HG03521 (cell line): ENCODE measurements around the gene ATP5ME.
"Not testable (repeated sequence)": the region's sequence is repeated elsewhere in the genome, so short reads cannot be mapped to it uniquely, and the experiment has no call there.

Experiments used
- ATAC-seq: cut with Tn5 transposase; IDR thresholded peaks from one replicate; pipeline ENCODE4 v1.9.1; 2021; ENCODE audit warnings: mild to moderate bottlenecking, moderate library complexity; ENCODE audit not compliant: unreplicated experiment

Gene ATP5ME, protein sequence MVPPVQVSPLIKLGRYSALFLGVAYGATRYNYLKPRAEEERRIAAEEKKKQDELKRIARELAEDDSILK

DNA sequence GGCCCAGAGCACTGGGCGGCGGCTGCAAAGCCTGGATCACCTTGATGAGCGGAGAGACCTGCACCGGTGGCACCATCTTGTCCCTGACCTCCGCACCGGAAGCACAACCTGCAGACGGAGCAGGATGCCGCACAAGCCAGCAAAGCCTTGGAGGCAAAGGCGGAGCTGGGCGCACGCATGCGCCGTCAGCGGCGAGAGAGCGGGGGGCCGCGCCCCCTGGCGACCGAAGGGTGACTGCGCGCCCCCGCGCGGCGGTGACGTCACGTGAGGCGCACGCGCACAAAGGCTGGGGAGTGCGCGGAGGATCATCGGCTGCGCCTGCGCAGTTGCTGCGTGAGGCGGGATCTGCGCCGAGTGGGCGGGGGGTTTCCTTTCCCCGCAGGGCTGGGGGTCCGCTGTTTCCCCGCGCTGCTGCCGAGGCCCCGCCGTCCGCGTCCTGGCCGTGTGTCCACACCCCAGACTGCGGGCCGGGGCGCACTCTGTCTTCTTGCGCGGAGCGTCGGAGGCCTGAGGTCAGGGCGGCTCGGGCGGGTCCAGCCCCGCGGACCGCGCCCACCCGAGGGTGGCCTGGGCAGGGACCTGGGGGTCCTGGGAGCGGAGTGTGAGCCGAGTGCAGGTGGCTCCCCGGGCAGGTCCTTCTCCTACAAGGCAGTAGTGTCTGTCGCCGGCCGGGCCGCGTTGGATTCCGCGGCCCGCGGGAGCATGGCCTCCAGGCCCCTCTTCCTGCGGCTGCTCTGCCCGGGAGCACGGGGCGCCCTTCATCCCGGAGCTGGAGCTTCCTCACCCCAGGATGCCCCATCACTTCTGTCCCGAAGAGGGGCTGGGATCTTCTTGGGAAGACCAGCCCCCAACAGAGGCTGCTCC, at the start of gene ATP5ME, which contains the start of gene MYL5:
Gene ATP5ME, minus strand, starts transcription at position 105 of the 864 bp plus-strand sequence. Its CDS starts 29 bp downstream, at position 76.
Gene MYL5, plus strand, starts transcription at position 371 of the 864 bp plus-strand sequence. CDS start 3,485 bp downstream, outside the sequence.
- peak; percentile 74 for ATAC-seq

DNA sequence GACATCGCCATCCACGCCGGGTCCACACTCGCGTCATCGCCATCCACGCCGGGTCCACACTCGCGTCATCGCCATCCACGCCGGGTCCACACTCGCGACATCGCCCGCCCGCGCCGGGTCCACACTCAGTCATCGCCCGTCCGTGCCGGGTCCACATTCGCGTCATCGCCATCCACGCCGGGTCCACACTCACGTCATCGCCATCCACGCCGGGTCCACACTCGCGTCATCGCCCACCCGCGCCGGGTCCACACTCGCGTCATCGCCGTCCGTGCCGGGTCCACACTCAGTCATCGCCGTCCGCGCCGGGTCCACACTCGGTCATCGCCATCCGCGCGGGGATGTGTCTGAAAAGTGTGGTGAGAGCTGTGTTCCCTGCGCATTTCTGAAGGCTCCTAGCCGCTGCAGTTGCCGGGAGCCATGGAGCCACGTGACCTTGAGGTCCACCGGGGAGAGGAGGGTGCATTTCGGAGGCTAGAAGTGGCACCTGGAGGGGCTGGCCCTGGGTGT, 48.8 kb upstream of the ATP5ME start:
- ATAC-seq: no peak

DNA sequence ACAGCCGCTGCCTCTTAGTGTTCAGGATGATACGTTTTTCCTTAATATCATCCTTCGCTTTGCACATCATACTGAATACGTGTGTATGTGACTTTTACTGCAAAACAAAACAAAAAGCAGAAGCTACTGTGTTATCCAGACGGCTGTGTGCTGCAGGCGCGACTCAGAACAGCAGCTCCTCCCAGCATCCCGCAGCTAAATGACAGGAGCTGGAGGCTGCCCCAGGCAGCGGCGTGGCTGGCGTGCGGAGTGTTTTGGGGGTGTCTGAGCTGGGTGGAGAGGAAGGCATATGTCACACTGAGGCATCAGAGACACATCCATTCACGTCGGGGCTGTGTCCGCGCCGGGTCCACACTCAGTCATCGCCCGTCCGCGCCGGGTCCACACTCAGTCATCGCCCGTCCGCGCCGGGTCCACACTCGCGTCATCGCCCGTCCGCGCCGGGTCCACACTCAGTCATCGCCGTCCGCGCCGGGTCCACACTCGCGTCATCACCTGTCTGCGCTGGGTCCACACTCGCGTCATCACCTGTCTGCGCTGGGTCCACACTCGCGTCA, 48.2 kb upstream of the ATP5ME start:
- no peak for ATAC-seq

DNA sequence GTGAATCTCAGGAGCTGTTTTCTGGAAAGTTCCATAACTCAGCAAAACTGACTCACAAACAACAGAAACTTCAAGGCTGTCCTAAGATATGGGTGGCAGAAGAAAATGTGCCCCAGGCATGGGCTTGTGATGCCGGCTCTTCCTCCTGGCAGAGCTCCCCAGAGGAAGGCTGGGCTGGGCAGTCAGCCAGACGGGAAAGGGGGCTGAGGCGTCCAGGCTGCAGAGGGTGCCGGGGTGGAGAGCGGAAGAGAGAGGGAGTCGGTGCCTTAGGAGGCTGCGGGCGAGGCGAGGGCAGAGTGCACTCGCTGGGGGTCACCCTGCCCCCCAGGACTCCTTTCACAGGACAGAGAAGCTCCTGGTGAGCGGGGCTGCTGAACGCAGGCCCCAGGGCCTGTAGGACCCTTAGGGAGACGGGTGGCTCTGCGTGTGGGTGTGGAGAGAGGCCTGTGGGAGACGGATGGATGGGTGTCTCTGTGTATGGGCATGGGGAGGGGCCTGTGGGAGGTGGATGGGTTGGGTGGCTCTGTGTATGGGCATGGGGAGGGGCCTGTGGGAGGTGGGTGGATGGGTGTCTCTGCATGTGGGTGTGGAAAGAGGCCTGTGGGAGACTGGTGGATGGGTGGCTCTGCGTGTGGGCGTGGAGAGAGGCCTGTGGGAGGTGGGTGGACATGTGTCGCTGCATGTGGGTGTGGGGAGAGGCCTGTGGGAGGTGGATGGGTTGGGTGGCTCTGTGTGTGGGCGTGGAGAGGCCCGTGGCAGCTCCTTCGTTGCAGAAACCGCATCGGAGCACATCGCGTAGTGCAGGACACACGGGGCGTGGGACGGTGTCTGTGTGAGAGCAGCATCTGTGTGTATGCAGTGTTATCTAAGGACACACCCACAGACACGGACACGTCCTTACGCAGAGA, 47.4 kb upstream of the ATP5ME start:
- no peak for ATAC-seq

DNA sequence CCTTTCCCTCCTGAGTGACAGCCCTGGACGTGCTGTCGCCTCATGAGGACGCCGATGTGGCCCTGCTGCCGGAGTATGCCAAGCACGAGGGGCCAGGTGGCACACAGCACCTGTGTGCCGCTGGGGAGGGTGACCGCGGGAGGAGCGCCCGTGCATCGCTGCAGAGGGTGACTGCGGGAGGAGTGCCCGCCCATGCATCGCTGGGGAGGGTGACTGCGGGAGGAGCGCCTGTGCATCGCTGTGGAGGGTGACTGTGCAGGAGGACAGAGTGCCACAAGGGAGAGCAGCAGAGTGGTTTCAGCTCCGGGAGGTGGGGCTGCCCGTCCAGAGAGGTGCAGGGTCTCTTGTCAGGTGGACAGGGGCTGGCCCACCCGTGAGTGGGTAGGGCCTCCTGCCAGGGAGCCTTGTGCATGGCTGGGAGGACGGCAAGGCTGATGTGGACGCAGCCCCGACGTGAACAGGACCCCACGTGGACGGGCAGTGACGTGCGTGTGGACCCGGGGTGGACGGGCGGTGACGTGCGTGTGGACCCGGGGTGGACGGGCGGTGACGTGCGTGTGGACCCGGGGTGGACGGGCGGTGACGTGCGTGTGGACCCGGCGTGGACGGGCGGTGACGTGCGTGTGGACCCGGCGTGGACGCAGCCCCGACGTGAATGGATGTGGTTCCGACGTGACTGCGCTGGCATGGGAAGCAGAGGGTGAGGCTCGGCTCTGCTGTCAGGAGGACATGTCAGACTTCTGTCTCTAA, 46.2 kb upstream of the ATP5ME start:
- no peak for ATAC-seq

DNA sequence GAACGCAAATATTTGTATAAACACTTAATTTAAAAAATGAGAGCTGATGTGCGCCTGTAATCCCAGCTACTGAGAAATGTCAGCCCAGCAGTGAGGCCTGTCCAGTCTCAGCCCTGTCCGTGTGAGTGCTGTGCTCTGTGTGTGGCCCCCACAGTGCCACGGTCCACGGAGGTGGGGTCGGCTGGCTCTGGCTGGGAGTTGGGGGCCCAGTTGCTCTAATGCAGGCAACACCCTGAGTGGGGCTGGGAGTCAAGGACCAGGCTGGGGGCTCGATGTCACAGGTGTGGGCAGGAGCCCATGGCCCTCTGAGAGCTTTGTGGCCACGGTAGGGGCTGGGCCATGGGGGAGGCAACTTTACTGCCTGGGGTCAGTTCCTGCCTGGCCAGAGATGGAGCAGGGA, 44.4 kb upstream of the ATP5ME start:
- no peak for ATAC-seq

DNA sequence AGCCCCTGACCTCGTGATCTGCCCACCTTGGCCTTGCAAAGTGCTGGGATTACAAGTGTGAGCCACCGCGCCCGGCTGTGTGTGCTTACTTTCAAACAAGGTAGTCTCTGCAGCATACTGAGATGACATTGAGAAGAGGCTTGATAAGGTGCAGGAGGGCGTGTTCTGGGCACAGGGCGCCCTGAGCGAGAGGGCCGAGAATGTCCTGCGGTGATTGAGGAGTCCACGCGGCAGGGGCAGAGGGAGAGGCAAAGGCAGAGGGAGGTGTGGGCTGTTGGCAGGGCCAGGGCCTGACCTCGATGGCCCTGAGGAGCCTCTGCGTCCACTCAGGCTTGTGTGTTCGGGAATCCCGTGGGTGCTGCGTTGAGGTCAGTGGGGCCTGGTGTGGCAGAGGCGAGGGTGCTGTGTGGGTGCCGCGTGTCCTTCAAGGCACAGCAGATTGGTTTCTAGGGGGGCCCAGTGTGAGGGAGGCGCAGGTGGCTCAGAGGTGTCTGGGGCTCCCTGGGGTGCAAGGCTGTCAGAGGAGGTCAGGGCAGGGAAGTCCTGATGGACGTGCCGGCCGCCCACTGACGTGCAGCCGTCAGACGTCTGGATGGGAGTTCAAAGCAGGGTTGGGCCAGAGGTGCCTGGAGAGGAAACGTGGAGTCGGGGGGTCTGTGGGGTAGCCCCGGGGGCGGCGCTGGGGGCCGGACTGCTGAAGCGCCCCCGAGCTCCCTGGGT, 43.7 kb upstream of the ATP5ME start:
- no peak for ATAC-seq

DNA sequence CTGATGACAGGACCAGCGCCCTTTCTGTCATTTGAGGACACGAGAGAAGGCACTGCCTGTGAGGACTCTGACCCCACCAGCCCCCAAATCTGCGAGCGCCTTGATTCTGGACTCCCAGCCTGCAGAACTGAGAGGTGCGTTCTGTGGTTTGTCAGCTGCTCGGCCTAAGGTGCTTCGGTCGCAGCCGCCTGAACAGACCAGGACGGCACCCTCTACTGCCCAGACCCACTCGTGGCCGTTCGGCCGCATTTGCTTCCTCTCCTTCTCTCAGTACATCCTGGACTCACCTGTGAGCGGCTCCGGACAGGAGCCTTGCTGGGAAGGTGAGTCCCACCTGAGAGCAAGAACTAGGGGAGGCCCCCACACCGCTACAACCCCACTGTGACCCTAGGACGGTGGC, 40.0 kb upstream of the ATP5ME start:
- ATAC-seq: no peak

DNA sequence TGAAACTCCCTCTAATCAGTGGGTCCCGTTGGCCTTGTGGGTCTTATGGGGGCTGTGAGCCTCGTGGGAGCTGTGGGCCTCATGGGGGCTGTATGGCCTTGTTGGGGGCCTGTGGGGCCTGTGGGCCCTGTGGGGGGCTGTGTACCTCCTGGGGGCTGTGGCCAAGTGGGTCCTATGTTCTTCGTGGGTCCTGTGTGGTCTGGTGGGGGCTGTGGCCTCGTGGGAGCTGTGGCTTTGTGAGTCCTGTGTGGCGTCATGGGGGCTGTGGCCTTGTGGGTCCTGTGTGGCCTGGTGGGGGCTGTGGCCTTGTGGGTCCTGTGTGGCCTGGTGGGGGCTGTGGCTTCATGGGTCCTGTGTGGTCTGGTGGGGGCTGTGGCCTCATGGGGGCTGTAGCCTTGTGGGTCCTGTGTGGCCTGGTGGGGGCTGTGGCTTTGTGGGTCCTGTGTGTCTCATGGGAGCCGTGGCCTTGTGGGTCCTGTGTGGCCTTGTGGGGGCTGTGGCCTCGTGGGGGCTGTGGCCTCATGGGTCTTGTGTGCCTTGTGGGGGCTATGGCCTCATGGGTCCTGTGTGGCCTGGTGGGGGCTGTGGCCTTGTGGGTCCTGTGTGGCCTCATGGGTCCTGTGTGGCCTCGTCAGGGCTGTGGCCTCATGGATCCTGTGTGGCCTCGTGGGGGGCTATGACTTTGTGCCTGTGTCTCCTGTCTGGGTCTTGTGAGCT, 39.0 kb upstream of the ATP5ME start:
- ATAC-seq: no peak

DNA sequence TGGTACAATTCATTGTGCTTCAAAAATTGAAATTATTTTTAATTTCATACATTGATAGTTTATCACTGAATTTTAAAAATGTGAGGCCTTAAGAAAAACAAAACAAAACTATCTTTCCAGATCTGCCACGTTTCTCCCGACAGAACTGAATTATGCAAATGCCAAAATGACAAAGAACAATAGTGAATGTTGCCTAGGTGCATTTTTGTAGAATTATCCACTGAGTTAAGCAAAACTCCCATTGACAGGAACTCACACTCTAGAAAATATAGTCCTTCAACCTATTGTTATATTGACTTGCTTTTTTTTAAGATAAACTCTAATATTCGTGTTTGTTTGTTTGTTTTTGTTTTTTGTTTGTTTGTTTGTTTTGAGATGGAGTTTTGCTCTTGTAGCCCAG, 38.0 kb upstream of the ATP5ME start:
- no peak for ATAC-seq

DNA sequence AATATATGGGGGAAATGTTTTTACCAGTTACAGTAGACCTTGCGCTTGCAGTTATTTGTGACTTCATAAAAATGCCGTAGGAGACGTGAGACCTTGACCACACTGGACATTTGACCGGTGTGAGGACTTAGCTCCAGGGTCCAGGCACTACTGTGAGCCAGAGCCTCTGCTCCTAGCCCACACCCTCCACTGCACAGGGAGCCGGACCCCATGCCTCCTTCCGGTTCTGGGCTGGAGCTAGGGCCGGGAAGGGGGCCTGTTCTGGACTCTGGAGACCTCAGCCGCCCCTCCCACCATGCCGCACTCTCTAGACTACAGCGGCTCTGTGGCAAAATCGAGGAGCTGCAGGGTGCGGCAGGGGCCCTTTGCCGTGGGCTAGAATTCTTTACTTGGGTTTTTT, 36.8 kb upstream of the ATP5ME start:
- ATAC-seq: no peak

DNA sequence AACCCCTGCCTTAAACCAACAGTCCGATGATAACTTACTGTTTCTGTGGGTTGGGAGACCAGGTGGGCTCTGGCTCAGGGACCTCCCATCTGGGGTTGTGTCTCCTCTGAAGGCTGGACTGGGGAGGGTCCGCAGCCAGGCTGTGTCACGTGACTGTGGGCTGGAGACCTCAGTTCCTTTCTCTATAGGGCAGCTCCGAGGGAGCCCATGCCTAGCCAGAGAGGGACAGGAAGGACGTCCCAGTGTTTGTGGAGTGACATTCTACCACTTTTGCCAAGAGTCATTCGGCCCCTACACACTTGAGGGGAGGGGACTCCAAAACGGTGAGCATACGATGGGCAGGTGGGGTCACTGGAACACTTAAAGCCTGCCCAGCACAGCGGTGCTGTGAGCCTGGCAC, 36.0 kb upstream of the ATP5ME start:
- ATAC-seq: no peak

DNA sequence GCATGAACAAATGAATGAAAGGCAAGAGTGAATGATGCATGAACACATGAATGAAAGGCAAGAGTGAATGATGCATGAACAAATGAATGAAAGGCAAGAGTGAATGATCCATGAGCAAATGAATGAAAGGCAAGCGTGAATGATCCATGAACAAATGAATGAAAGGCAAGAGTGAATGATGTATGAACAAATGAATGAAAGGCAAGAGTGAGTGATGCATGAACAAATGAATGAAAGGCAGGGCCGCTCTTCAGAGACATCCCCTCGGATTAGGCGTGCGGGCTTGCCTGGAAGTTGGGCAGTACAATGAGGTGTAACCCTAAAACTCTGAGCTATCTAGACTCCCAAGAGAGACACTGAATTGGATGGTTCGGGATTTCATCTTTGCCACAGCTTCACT, 35.3 kb upstream of the ATP5ME start:
- ATAC-seq: no peak

DNA sequence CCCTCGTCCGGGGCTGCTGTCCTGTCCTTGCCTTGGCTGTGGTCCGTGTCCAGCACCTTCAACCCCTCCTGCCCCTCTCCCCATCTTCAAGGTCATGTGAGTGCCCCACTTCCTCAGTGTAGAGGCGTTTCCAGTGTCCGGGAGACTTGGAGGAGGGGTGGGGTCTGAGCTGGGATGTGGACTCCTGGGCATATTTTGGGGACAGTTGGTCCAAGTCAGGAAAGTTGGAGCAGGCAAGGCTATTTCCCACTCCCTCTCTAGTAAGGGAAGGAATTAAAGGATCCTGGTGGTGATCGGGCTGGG, 34.5 kb upstream of the ATP5ME start:
- no peak for ATAC-seq

DNA sequence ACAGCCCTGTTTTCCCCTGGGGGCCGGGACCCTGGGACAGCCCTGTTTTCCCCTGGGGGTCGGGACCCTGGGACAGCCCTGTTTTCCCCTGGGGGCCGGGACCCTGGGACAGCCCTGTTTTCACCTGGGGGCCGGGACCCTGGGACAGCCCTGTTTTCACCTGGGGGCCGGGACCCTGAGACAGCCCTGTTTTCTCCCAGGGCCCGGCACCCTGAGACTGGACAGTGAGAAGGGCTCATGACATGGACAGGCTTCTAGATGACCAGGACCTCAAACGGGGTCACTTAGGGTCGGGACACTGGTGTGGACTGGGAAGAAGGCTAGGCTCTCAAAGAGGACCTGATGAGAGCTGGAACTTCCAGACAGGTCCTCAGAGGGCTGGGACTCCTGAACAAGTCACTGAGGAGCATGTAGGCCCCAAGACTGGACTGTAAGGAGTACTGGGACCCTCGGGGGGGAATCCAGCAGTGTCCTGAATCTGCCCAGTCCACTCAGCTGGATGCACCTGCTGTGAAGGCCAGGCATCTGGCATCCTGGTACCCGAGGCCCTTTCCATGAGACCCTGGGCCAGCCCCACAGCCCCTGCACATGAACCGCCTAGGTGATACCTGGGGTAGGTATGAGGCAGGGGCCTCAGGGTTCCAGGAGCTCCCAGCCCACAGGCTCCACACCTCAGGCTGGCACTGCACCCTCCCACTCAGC, 34.0 kb upstream of the ATP5ME start:
- no peak for ATAC-seq

DNA sequence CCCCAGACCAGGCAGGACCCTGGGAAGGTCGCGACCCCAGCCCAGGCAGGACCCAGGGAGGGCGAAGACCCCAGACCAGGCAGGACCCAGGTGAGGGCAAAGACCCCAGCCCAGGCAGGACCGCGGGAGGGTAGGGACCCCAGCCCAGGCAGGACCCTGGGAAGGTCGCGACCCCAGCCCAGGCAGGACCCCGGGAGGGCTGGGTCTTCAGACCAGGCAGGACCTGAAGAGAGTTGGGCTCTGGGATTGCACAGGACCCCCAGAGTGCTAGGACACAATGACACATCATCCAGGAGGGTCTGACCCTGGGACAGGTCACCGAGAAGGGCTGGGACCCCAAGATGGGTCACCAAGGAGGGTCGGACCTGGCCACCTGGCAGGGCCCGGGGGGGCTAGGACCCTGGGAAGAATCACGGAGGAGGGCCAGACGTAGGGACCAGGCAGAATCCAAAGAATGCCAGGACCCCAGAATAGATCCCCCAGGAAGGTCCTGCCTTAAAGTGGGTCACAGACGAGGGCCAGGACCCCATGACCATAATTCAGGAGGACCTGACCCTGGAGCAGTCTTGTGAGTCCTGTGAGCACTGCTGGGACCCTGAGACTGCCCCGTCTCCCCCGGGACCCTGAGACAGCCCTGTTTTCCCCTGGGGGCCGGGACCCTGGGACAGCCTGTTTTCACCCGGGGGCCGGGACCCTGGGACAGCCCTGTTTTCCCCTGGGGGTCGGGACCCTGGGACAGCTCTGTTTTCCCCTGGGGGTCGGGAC, 32.9 kb upstream of the ATP5ME start:
- no peak for ATAC-seq

DNA sequence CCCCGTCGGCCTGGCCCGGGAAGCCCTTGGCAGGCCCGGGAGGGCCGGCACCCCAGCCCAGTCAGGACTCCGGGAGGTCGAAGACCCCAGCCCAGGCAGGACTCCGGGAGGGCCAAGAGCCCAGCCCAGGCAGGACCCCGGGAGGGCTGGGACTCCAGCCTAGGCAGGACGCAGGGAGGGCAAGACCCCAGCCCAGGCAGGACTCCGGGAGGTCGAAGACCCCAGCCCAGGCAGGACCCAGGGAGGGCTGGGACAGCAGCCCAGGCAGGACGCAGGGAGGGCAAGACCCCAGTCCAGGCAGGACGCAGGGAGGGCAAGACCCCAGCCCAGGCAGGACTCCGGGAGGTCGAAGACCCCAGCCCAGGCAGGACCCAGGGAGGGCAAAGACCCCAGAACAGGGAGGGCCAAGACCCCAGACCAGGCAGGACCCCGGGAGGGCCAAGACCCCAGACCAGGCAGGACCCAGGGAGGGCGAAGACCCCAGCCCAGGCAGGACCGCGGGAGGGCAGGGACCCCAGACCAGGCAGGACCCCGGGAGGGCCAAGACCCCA, 32.1 kb upstream of the ATP5ME start:
- not testable (repeated sequence) for ATAC-seq
